Activated T-cell treated with anti-CD3 and anti-CD28 coated beads, Interleukin-2, amount 50 U/mL, for 24 hours (primary cell): ENCODE data around the gene OR52N5.

Experiments
- DNase-seq: peaks from one replicate; pipeline ENCODE4 v3.0.0-alpha.2; 2020
- H3K27ac Mint-ChIP-seq: 2 replicates; pipeline ENCODE4 v1.8.0; 2020; ENCODE audit warnings: mild to moderate bottlenecking, mixed read lengths
- H3K27me3 Mint-ChIP-seq: 2 replicates; pipeline ENCODE4 v1.8.0; 2020; ENCODE audit warnings: mixed read lengths
- H3K36me3 Mint-ChIP-seq: 2 replicates; pipeline ENCODE4 v1.8.0; 2020; ENCODE audit warnings: low read depth, mixed read lengths
- H3K4me1 Mint-ChIP-seq: 2 replicates; pipeline ENCODE4 v1.8.0; 2020; ENCODE audit warnings: low read depth, mixed read lengths
- H3K4me3 Mint-ChIP-seq: 2 replicates; pipeline ENCODE4 v1.8.0; 2020; ENCODE audit warnings: mild to moderate bottlenecking, moderate library complexity, mixed read lengths
- H3K9me3 Mint-ChIP-seq: 2 replicates; pipeline ENCODE4 v1.8.0; 2020; ENCODE audit warnings: mixed read lengths

The OR52N5 gene

DNA sequence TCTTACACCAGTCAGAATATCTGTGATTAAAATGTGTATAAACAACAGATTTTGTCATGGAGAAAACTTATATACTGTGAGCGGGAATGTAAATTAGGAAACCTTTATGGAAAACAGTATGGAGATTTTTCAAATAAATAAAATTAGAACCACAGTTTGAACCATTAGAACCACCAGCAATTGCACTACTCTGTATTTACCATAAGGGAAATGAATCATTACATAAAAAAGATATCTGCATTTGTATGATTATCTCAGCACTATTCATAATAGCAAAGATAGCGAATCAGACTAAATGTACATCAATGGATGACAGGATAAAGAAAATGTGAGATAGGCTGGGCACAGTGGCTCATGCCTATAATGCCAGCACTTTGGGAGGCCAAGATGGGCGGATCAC is 36.5 kb downstream of the OR52N5 start:
- DNase-seq, result no peak
- H3K27ac Mint-ChIP-seq, result no peak overlapping the region
- H3K9me3 Mint-ChIP-seq, result peaks cover 24% of the 10 kb centered on the region
- no peak overlapping the region for H3K4me3 Mint-ChIP-seq
- no peaks in the 10 kb centered on the region for H3K4me1 Mint-ChIP-seq
- H3K27me3 Mint-ChIP-seq, result no peaks in the 10 kb centered on the region
- H3K36me3 Mint-ChIP-seq, result no peaks in the 10 kb centered on the region

DNA sequence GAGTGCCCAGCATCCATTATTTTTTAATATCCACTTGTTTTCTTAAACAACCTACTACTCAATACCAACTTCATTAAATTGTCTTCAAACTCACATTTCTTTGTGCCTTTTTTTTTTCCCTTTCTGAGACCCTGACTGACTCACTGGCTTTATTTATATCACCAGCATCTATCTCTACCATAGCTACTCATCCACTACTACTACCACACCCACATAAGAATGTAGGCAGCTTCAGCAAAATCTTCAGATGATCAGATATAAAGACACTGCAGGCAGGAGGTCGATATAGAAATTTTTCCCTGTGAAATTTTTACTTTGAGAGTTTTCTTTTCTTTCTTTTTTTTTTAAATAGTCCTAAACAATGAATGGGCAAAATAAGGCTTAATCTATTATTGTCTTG is 44.7 kb downstream of the OR52N5 start:
- no peak overlapping the region for H3K27ac Mint-ChIP-seq
- no peaks in the 10 kb centered on the region for H3K27me3 Mint-ChIP-seq
- H3K4me3 Mint-ChIP-seq, result no peak overlapping the region
- H3K36me3 Mint-ChIP-seq, result peaks cover 4% of the 10 kb centered on the region
- H3K9me3 Mint-ChIP-seq, result peaks cover 27% of the 10 kb centered on the region
- no peaks in the 10 kb centered on the region for H3K4me1 Mint-ChIP-seq
- DNase-seq, result no peak

DNA sequence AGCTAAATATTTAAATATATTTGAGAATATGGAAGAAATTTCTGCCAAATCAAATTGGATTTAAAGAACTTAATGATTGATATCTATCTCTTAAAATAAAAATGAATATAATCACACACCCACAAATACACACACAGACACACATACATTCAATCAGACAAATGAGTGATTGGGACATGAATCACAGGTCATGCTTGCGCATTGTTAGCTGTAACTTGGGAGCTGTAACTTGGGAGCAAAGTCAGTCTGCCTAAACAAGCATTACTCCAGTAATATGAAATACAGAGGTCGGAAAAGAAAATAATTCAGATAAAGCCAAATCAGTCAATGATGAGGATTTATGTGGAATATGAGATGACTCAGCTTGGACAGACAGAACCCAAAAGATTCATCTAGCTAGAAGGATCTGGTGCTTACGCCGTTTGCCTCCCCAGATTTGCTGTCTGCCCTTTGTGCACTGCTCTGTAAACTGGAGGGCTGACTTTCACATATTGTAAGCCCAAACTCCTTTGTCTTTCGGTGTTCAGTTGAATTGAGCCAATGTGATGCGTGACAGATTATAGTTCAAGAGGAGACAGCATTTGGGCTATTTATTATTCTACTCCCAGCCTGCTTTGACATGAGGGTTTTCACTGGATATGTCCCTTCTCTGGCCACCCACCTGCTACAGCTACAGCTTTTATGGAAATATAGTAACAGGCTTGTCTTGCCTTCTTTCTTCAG is 45.3 kb downstream of the OR52N5 start:
- H3K27me3 Mint-ChIP-seq, result no peaks in the 10 kb centered on the region
- peaks cover 4% of the 10 kb centered on the region for H3K36me3 Mint-ChIP-seq
- no peak overlapping the region for H3K27ac Mint-ChIP-seq
- no peak for DNase-seq
- H3K9me3 Mint-ChIP-seq, result peaks cover 22% of the 10 kb centered on the region
- no peaks in the 10 kb centered on the region for H3K4me1 Mint-ChIP-seq
- no peak overlapping the region for H3K4me3 Mint-ChIP-seq

DNA sequence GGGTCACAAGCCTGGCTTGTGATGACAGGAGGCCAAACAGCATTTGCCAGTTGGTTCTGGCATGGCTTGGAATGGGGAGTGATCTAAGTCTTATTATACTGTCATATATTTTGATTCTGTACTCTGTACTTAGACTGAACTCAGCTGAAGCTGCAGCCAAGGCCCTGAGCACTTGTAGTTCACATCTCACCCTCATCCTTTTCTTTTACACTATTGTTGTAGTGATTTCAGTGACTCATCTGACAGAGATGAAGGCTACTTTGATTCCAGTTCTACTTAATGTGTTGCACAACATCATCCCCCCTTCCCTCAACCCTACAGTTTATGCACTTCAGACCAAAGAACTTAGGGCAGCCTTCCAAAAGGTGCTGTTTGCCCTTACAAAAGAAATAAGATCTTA is 46.1 kb downstream of the OR52N5 start:
- Mint-ChIP-seq H3K27me3 (no peaks in the 10 kb centered on the region), H3K4me3 (no peak overlapping the region), H3K36me3 (peaks cover 4% of the 10 kb centered on the region), H3K27ac (no peak overlapping the region), H3K9me3 (peaks cover 20% of the 10 kb centered on the region), H3K4me1 (no peaks in the 10 kb centered on the region)
- no peak for DNase-seq

DNA sequence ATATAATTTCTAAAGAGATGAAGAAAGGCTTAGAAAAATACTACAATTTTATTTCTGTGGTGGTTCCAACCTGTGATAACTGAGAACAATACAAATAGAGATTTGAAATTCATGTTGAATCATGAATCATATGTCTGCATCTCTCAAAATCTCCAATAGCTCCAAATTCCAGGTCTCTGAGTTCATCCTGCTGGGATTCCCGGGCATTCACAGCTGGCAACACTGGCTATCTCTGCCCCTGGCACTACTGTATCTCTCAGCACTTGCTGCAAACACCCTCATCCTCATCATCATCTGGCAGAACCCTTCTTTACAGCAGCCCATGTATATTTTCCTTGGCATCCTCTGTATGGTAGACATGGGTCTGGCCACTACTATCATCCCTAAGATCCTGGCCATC is 46.8 kb downstream of the OR52N5 start, which contains the start of gene OR56B1:
Gene OR56B1 (plus strand): TSS at position 53 of the 400 bp plus-strand sequence. CDS start 69 bp downstream, at position 122.
- H3K27ac Mint-ChIP-seq, result no peak within 1 kb of the TSS
- H3K4me3 Mint-ChIP-seq, result no peak within 1 kb of the TSS
- peaks cover 4% of the 10 kb centered on the region for H3K36me3 Mint-ChIP-seq
- no peaks in the 10 kb centered on the region for H3K4me1 Mint-ChIP-seq
- H3K27me3 Mint-ChIP-seq, result no peaks in the 10 kb centered on the region
- peaks cover 13% of the 10 kb centered on the region for H3K9me3 Mint-ChIP-seq
- no peak for DNase-seq

DNA sequence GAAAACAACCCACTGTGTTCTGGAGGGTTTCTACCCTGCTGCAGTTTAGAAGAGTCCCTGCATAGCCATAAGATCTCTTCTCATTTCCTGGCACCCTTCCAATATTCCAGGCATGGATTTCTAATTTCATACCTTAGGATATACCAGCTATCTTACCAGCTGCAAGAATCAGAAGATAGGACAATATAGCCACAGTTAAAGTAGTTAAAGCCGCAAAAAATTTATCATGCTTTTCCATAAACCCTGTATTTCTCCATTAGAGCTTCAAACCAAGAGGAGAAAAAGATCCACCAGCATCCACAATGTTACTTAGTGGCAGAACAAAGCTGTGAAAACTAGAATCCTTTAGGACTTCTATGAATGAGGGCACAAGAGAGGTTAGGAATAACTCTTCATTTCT is 55.5 kb downstream of the OR52N5 start:
- Mint-ChIP-seq H3K9me3 (no peaks in the 10 kb centered on the region), H3K4me1 (no peaks in the 10 kb centered on the region), H3K36me3 (peaks cover 2% of the 10 kb centered on the region), H3K27ac (no peak overlapping the region), H3K27me3 (no peaks in the 10 kb centered on the region), H3K4me3 (no peak overlapping the region)
- DNase-seq, result no peak

DNA sequence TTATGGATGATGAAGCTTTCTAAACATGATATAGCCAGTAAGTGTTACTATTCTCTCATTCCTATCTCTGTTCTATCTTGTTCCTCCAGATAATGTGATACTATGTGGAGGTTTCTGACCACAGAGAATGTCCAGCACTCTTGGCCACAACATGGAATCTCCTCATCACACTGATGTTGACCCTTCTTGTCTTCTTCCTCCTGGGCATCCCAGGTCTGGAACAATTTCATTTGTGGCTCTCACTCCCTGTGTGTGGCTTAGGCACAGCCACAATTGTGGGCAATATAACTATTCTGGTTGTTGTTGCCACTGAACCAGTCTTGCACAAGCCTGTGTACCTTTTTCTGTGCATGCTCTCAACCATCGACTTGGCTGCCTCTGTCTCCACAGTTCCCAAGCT is 56.8 kb downstream of the OR52N5 start:
- no peak for DNase-seq
- H3K27me3 Mint-ChIP-seq, result no peaks in the 10 kb centered on the region
- H3K4me3 Mint-ChIP-seq, result no peak overlapping the region
- H3K9me3 Mint-ChIP-seq, result no peaks in the 10 kb centered on the region
- peaks cover 2% of the 10 kb centered on the region for H3K36me3 Mint-ChIP-seq
- no peaks in the 10 kb centered on the region for H3K4me1 Mint-ChIP-seq
- H3K27ac Mint-ChIP-seq, result no peak overlapping the region
